ENCODE data around the gene HMX1. TPM values are rescaled to one million over a fixed set of nuclear protein-coding genes. Genes with fewer than 3 reads are reported as not detected.

Gene HMX1
- total and polyA plus RNA-seq, 2 experiments from 2014 or later = 0.69 TPM; not detected in 1

GRCh38 chr4:8866828-8867623, 4.6 kb downstream of the HMX1 start:
- peaks cover 22% of the 10 kb centered on the region for H4K20me1 ChIP-seq (replicated peaks; ENCODE audit: insufficient read depth)
- H2AFZ ChIP-seq = no peak overlapping the region
- no peaks in the 10 kb centered on the region for H3K36me3 ChIP-seq (ENCODE audit: insufficient read depth)
- H3F3A ChIP-seq (replicated peaks; ENCODE audit: low read depth) = no peaks in the 10 kb centered on the region
- Mint-ChIP-seq H3K9me3 (peaks cover 7% of the 10 kb centered on the region), H3K27ac (no peak overlapping the region), H3K4me3 (no peak overlapping the region; the same call in 2 of the 3 replicates), H3K4me1 (peaks cover 35% of the 10 kb centered on the region), H3K36me3 (ENCODE audit: low read depth) (no peaks in the 10 kb centered on the region; the same call in 2 of the 3 replicates), H3K27me3 (ENCODE audit: insufficient read depth, low read depth, poor library complexity) (peaks cover 88% of the 10 kb centered on the region)
- no peaks in the 10 kb centered on the region for H3K9me2 ChIP-seq (ENCODE audit: insufficient read depth)
- no peak for TF ChIP-seq JUNB (IDR thresholded peaks at IDR 0.05; ENCODE audit: unreplicated experiment)
- TF ChIP-seq REST (IDR thresholded peaks at IDR 0.05; ENCODE audit: unreplicated experiment) = no peak
- no peak for TF ChIP-seq CTCF (conservative IDR thresholded peaks at IDR 0.05; ENCODE audit: low read depth in 2 of 2)
- TF ChIP-seq STAT1 (IDR thresholded peaks at IDR 0.05; ENCODE audit: unreplicated experiment) = no peak
- TF ChIP-seq EZH2phosphoT487 (IDR thresholded peaks at IDR 0.05; ENCODE audit: unreplicated experiment) = peak; percentile 94
- TF ChIP-seq CREB1 (CRISPR knock-in tag; IDR thresholded peaks at IDR 0.05; ENCODE audit: low read depth) = no peak
- no peak for TF ChIP-seq POLR2AphosphoS5 (IDR thresholded peaks at IDR 0.05; ENCODE audit: low read depth)
- TF ChIP-seq EZH2 (IDR thresholded peaks at IDR 0.05; ENCODE audit: low read depth, unreplicated experiment) = peak; percentile 90
- no peak for TF ChIP-seq ZNF462 (CRISPR knock-in tag; IDR thresholded peaks at IDR 0.05)
- DNase-seq (ENCODE audit: low spot score) (peak; percentile 41), ATAC-seq (peak; percentile 1; the same call in 2 of the 3 replicates)
- no peaks in the 10 kb centered on the region for H3K79me2 ChIP-seq (replicated peaks; ENCODE audit: insufficient read depth)
- no peak overlapping the region for H3K27ac ChIP-seq (ENCODE audit: low read depth)
- peaks cover 15% of the 10 kb centered on the region; the same call in 1 of the 2 replicates for H3K4me1 ChIP-seq (ENCODE audit: insufficient read depth)
- peak overlapping the region; percentile 32; the same call in 1 of the 2 replicates for H3K4me3 ChIP-seq
- H3K27me3 ChIP-seq (ENCODE audit: insufficient read depth) = peaks cover 97% of the 10 kb centered on the region
- no peak overlapping the region; the same call in 1 of the 2 replicates for H3K4me2 ChIP-seq
